Epithelial cell of esophagus (primary cell): ENCODE results near the gene C8G.

Experiments used
- DNase-seq: peaks from one replicate; pipeline ENCODE4 v3.0.0; 2010; ENCODE audit warnings: low read depth
- H3K4me3 ChIP-seq: 2 replicates; pipeline ENCODE4 v1.5.1; 2011; ENCODE audit warnings: mild to moderate bottlenecking, low read length, control low read depth
- CTCF ChIP-seq: IDR thresholded peaks from 2 replicates; pipeline ENCODE4 v1.5.1; 2011; ENCODE audit warnings: low read depth, mild to moderate bottlenecking, low read length, control low read depth, inconsistent platforms; ENCODE audit not compliant: insufficient read depth; ENCODE audit errors: missing control alignments

Gene C8G

GRCh38 chr9:136973618-136974617 lies 28.9 kb downstream of the C8G start:
- DNase-seq, result no peak
- no peak overlapping the region for H3K4me3 ChIP-seq
- no peak for TF ChIP-seq CTCF

DNA sequence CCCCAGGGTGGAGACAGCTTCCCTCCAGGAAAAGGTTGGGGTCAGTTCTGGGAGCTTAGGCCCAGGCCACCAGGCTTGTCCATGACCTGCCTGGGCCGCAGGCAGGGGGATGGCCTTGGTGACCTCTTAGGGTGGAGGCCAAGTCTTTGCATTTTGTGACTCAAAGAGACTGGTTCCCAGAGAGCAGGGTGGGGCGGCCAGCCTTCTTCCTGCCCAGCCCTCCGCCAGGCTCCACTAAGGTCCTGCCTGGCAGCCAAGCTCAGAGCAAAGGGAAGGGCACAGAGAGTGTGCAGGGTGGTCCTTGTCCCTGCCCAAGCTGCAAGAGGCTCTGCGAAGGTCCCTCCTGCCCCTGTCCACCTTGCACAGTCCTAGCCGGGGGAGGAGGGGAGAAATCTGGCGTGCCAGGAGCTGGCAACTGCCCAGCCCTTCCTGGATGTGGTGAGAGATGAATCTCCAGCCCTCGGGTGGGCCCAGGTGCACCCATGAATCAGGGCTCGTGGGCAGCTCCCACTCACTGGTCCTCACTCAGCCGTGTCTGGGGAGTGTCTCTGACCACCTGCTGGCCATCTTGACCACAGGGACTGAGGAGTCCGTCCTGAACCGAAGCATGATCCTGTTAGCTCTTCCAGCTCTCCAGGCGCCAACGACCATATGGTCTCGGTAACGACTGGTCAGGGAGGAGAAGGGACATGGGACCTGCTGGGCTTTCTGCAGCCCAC lies 29.9 kb downstream of the C8G start:
- DNase-seq, result peak; percentile 27
- no peak for TF ChIP-seq CTCF
- no peak overlapping the region for H3K4me3 ChIP-seq

DNA sequence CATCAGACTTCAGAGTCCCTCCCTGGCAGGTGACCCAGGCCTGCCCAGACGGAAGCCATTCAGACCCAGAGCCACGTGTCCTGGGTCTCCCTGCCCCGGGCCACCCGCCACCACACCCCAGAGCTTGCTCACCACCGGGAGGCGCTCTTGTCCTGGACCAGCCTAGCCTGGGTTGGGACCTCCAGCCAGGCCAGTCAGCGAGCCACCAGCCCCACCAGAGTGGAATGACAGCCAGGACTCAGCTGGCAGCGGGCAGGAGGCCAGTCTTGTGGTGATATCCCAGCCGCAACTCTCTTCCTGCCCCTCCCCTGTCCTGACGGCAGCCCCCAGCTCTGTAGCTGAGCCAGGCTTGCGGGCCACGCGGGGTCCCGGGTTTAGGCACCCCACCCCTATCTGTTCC lies 30.6 kb downstream of the C8G start:
- H3K4me3 ChIP-seq, result no peak overlapping the region
- no peak for TF ChIP-seq CTCF
- no peak for DNase-seq

DNA sequence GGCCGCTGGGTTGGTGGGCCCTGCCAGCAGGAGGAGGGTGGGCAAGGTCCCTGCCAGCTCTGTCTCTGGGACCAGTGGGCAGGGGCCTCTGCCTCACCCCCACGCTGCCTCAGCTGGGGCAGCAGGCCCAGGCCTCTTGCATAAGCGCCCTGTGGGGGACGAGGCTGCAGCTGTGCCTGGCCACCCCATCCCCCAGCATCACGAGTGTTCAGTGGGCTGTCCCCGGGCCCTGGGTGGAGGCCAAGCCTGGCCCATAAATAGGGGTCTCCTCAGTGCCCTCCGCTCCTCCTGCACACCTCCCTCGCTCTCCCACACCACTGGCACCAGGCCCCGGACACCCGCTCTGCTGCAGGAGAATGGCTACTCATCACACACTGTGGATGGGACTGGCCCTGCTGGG lies 32.2 kb downstream of the C8G start, which contains the start of gene PTGDS:
Gene PTGDS (plus strand): TSS at position 282 of the 400 bp plus-strand sequence. CDS start 75 bp downstream, at position 357.
- TF ChIP-seq CTCF, result no peak
- no peak for DNase-seq
- peak within 1 kb of the TSS; percentile 36 for H3K4me3 ChIP-seq

DNA sequence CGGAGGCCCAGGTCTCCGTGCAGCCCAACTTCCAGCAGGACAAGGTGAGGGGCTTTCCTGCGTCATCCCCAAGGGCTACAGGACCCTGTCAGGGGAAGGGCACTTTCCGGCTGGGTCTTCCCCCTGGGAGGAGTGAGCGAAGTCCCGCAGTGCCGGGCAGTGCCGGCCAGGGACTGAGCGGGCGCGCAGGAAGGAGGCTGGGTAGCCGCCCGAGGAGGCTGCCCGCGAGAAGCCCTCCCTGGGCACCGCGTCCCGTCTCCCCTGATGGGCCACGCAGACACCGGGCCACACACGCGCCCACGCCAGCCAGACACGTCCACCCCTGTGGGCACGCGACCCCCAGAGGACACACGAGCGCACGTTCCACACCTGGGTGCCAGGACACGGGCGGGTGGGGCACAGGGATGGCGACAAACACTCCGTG lies 32.6 kb downstream of the C8G start:
- TF ChIP-seq CTCF, result no peak
- DNase-seq, result no peak
- peak overlapping the region; percentile 36 for H3K4me3 ChIP-seq

DNA sequence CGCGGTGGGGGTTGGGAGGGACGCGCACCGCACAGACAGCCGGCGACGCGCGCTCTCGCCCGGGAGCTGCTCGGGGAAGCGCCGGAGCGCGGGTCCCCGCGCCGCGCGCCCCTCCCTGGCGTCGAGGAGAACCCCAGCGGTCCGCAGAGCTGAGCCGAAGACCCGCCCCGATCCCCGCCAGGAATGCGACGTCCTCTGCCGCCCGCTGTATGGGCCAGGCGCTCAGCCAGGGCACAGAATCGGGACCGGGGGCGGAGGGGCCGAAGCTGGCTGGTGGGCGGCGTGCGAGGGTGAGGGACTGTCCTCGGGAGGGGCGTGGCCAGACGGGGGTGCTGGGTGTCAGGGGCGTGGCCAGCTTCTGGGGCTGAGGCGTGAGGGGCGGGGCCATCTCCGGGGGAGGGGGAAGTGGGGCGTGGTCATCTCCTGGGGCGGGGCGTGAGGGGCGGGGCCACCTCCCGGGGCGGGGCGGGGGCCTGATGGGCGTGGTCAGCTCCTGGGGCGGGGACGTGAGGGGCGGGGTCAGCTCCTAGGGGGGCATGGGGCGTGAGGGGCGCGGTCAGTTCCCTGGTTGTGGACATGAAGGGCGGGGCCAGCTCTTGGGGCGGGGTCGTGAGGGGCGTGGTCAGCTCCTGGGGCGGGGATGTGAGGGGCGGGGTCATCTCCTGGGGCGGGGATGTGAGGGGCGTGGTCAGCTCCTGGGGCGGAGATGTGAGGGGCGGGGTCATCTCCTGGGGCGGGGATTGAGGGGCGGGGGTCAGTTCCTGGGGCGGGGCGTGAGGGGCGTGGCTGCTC lies 33.2 kb downstream of the C8G start:
- peak overlapping the region; percentile 36 for H3K4me3 ChIP-seq
- peak; percentile 72 for DNase-seq
- no peak for TF ChIP-seq CTCF
